GM21576 (cell line): Measurements from ENCODE around the gene SEMA5B.

Experiments
- ATAC-seq: cut with Tn5 transposase; IDR thresholded peaks from one replicate; pipeline ENCODE4 v1.9.1; 2021; ENCODE audit warnings: mild to moderate bottlenecking, moderate library complexity; ENCODE audit not compliant: unreplicated experiment

SEMA5B gene

GRCh38 chr3:122994954-122995353 is 32.6 kb downstream of the SEMA5B start:
- ATAC-seq: no peak

- no peak for ATAC-seq
These were observed 34.2 kb downstream of the SEMA5B start for GRCh38 chr3:122993124-122993978.

GRCh38 chr3:122992676-122993075 is 34.9 kb downstream of the SEMA5B start:
- no peak for ATAC-seq

- no peak for ATAC-seq
These were observed 35.4 kb downstream of the SEMA5B start for GRCh38 chr3:122992133-122992532.

GRCh38 chr3:122991236-122991985 is 36.2 kb downstream of the SEMA5B start:
- no peak for ATAC-seq

GRCh38 chr3:122989856-122990575 is 37.5 kb downstream of the SEMA5B start:
- no peak for ATAC-seq

GRCh38 chr3:122988508-122988907 is 39.1 kb downstream of the SEMA5B start:
- no peak for ATAC-seq

- ATAC-seq: no peak
These were observed 39.7 kb downstream of the SEMA5B start for GRCh38 chr3:122987736-122988319.

- no peak for ATAC-seq
These were observed 40.3 kb downstream of the SEMA5B start for GRCh38 chr3:122987231-122987630.

GRCh38 chr3:122986693-122987179 is 40.8 kb downstream of the SEMA5B start:
- ATAC-seq: no peak

- no peak for ATAC-seq
These were observed 42.0 kb downstream of the SEMA5B start for GRCh38 chr3:122985539-122985938.

GRCh38 chr3:122984650-122985049 is 42.9 kb downstream of the SEMA5B start:
- no peak for ATAC-seq

- ATAC-seq: no peak
These were observed 43.6 kb downstream of the SEMA5B start for GRCh38 chr3:122984007-122984406.

GRCh38 chr3:122982216-122983185 is 45.1 kb downstream of the SEMA5B start:
- no peak for ATAC-seq

GRCh38 chr3:122979211-122979610 is 48.4 kb downstream of the SEMA5B start:
- ATAC-seq: no peak

- no peak for ATAC-seq
These were observed 49.0 kb downstream of the SEMA5B start for GRCh38 chr3:122978569-122978968.

- no peak for ATAC-seq
These were observed 49.7 kb downstream of the SEMA5B start for GRCh38 chr3:122977746-122978466.

GRCh38 chr3:122975924-122976293 is 51.7 kb downstream of the SEMA5B start:
- peak; percentile 54 for ATAC-seq
